ENCODE results near the gene TEAD1. TPM values are rescaled to one million over a fixed set of nuclear protein-coding genes. Genes with fewer than 3 reads are reported as not detected.

Gene TEAD1
- total RNA-seq, 2 experiments from 2014 or later: 0.12 to 0.15 TPM

- DNase-seq: no peak
- POLR2A ChIA-PET: no interaction called here
- no peak overlapping the region for H3K4me3 Mint-ChIP-seq
- no peaks in the 10 kb centered on the region for H3K36me3 Mint-ChIP-seq (ENCODE audit: low read depth)
- H3K27me3 Mint-ChIP-seq: peaks cover 17% of the 10 kb centered on the region
- H3K4me1 Mint-ChIP-seq: peaks cover 8% of the 10 kb centered on the region
- H3K27ac Mint-ChIP-seq: no peak overlapping the region
- CTCF ChIA-PET: no interaction called here
- peaks cover 1% of the 10 kb centered on the region for H3K9me3 Mint-ChIP-seq
Measured at GRCh38 chr11:12848413-12848812, 174.2 kb downstream of the TEAD1 start.

- H3K27me3 Mint-ChIP-seq: peaks cover 16% of the 10 kb centered on the region
- ChIA-PET POLR2A (no interaction called here), CTCF (no interaction called here)
- no peak overlapping the region for H3K27ac Mint-ChIP-seq
- H3K4me3 Mint-ChIP-seq: no peak overlapping the region
- peaks cover 1% of the 10 kb centered on the region for H3K9me3 Mint-ChIP-seq
- DNase-seq: no peak
- peaks cover 8% of the 10 kb centered on the region for H3K4me1 Mint-ChIP-seq
- no peaks in the 10 kb centered on the region for H3K36me3 Mint-ChIP-seq (ENCODE audit: low read depth)
Measured at GRCh38 chr11:12853325-12853651, 179.1 kb downstream of the TEAD1 start.

GRCh38 chr11:12853652-12854296 is 179.6 kb downstream of the TEAD1 start:
- POLR2A ChIA-PET: no interaction called here
- Mint-ChIP-seq H3K9me3 (peaks cover 1% of the 10 kb centered on the region), H3K27ac (no peak overlapping the region), H3K36me3 (ENCODE audit: low read depth) (no peaks in the 10 kb centered on the region), H3K4me1 (peaks cover 8% of the 10 kb centered on the region), H3K4me3 (no peak overlapping the region), H3K27me3 (peaks cover 16% of the 10 kb centered on the region)
- no peak for DNase-seq
- CTCF ChIA-PET: no interaction called here

GRCh38 chr11:12854297-12854661 is 180.1 kb downstream of the TEAD1 start:
- POLR2A ChIA-PET: no interaction called here
- Mint-ChIP-seq H3K36me3 (ENCODE audit: low read depth) (no peaks in the 10 kb centered on the region), H3K4me1 (peaks cover 8% of the 10 kb centered on the region), H3K4me3 (no peak overlapping the region), H3K9me3 (peaks cover 1% of the 10 kb centered on the region), H3K27ac (no peak overlapping the region), H3K27me3 (peaks cover 15% of the 10 kb centered on the region)
- CTCF ChIA-PET: interaction anchor here (0.6 kb wide), 1 partner anchor 117 kb away, joined by 5 read pairs; no protein-coding TSS in a partner anchor
- DNase-seq: no peak

GRCh38 chr11:12854829-12855228 is 180.6 kb downstream of the TEAD1 start:
- ChIA-PET POLR2A (no interaction called here), CTCF (interaction anchor here (0.6 to 0.7 kb wide), 3 partner anchors 15 to 949 kb away, joined by 5 to 6 read pairs (median 5); no protein-coding TSS in a partner anchor)
- Mint-ChIP-seq H3K4me3 (no peak overlapping the region), H3K27me3 (peaks cover 13% of the 10 kb centered on the region), H3K36me3 (ENCODE audit: low read depth) (no peaks in the 10 kb centered on the region), H3K27ac (no peak overlapping the region), H3K9me3 (peaks cover 1% of the 10 kb centered on the region), H3K4me1 (peaks cover 8% of the 10 kb centered on the region)
- DNase-seq: no peak

- H3K27me3 Mint-ChIP-seq: peaks cover 13% of the 10 kb centered on the region
- DNase-seq: no peak
- peaks cover 6% of the 10 kb centered on the region for H3K4me1 Mint-ChIP-seq
- POLR2A ChIA-PET: no interaction called here
- H3K36me3 Mint-ChIP-seq (ENCODE audit: low read depth): no peaks in the 10 kb centered on the region
- no peak overlapping the region for H3K27ac Mint-ChIP-seq
- H3K4me3 Mint-ChIP-seq: no peak overlapping the region
- CTCF ChIA-PET: no interaction called here
- H3K9me3 Mint-ChIP-seq: peaks cover 1% of the 10 kb centered on the region
Measured at GRCh38 chr11:12856338-12856737, 182.1 kb downstream of the TEAD1 start.

GRCh38 chr11:12857572-12857971 is 183.4 kb downstream of the TEAD1 start:
- no peak overlapping the region for H3K27ac Mint-ChIP-seq
- no peak for DNase-seq
- ChIA-PET POLR2A (no interaction called here), CTCF (interaction anchor here (0.6 to 1.8 kb wide), 2 partner anchors 10 to 515 kb away, joined by 3 to 5 read pairs; no protein-coding TSS in a partner anchor)
- H3K4me1 Mint-ChIP-seq: no peaks in the 10 kb centered on the region
- no peaks in the 10 kb centered on the region for H3K36me3 Mint-ChIP-seq (ENCODE audit: low read depth)
- H3K9me3 Mint-ChIP-seq: no peaks in the 10 kb centered on the region
- peaks cover 13% of the 10 kb centered on the region for H3K27me3 Mint-ChIP-seq
- no peak overlapping the region for H3K4me3 Mint-ChIP-seq

GRCh38 chr11:12859872-12860657 is 185.8 kb downstream of the TEAD1 start:
- Mint-ChIP-seq H3K4me1 (no peaks in the 10 kb centered on the region), H3K27ac (no peak overlapping the region), H3K36me3 (ENCODE audit: low read depth) (no peaks in the 10 kb centered on the region), H3K27me3 (peaks cover 35% of the 10 kb centered on the region), H3K4me3 (no peak overlapping the region), H3K9me3 (no peaks in the 10 kb centered on the region)
- ChIA-PET POLR2A (no interaction called here), CTCF (no interaction called here)
- DNase-seq: no peak

- Mint-ChIP-seq H3K9me3 (no peaks in the 10 kb centered on the region), H3K4me1 (no peaks in the 10 kb centered on the region), H3K27ac (no peak overlapping the region), H3K4me3 (no peak overlapping the region), H3K27me3 (peaks cover 37% of the 10 kb centered on the region), H3K36me3 (ENCODE audit: low read depth) (no peaks in the 10 kb centered on the region)
- POLR2A ChIA-PET: no interaction called here
- CTCF ChIA-PET: no interaction called here
- DNase-seq: no peak
Measured at GRCh38 chr11:12860827-12861226, 186.6 kb downstream of the TEAD1 start.

- Mint-ChIP-seq H3K4me3 (no peak overlapping the region), H3K4me1 (no peaks in the 10 kb centered on the region), H3K36me3 (ENCODE audit: low read depth) (no peaks in the 10 kb centered on the region), H3K27me3 (peaks cover 41% of the 10 kb centered on the region), H3K9me3 (no peaks in the 10 kb centered on the region), H3K27ac (no peak overlapping the region)
- ChIA-PET CTCF (no interaction called here), POLR2A (no interaction called here)
- DNase-seq: no peak
Measured at GRCh38 chr11:12862696-12863469, 188.7 kb downstream of the TEAD1 start.

GRCh38 chr11:12863605-12864121 is 189.4 kb downstream of the TEAD1 start:
- Mint-ChIP-seq H3K4me1 (no peaks in the 10 kb centered on the region), H3K36me3 (ENCODE audit: low read depth) (no peaks in the 10 kb centered on the region), H3K4me3 (no peak overlapping the region), H3K27me3 (peaks cover 41% of the 10 kb centered on the region), H3K27ac (no peak overlapping the region), H3K9me3 (no peaks in the 10 kb centered on the region)
- CTCF ChIA-PET: interaction anchor here (1.2 kb wide), 1 partner anchor 532 kb away, joined by 3 read pairs; no protein-coding TSS in a partner anchor
- POLR2A ChIA-PET: no interaction called here
- DNase-seq: no peak

- ChIA-PET CTCF (interaction anchor here (1.2 kb wide), 1 partner anchor 533 kb away, joined by 3 read pairs; no protein-coding TSS in a partner anchor), POLR2A (no interaction called here)
- Mint-ChIP-seq H3K27ac (no peak overlapping the region), H3K4me1 (no peaks in the 10 kb centered on the region), H3K27me3 (peaks cover 44% of the 10 kb centered on the region), H3K4me3 (no peak overlapping the region), H3K36me3 (ENCODE audit: low read depth) (no peaks in the 10 kb centered on the region), H3K9me3 (no peaks in the 10 kb centered on the region)
- no peak for DNase-seq
Measured at GRCh38 chr11:12864316-12865156, 190.3 kb downstream of the TEAD1 start.

Measured in activated CD4-positive, alpha-beta T cell treated with anti-CD3 and anti-CD28 coated beads, Interleukin-2, amount 10 ng/mL, durations not matched to agents 7 days and 5 days (primary cell).